Right ventricle myocardium inferior (tissue), 1 donor: ENCODE data around the gene CABLES1. TPM values are rescaled to one million over a fixed set of nuclear protein-coding genes. Genes with fewer than 3 reads are reported as not detected.
"Not testable (repeated sequence)": the region's sequence is repeated elsewhere in the genome, so short reads cannot be mapped to it uniquely, and the experiment has no call there.

Experiments
- ATAC-seq: fragments of 200-7000 bp; cut with Tn5 transposase; one replicate; pipeline ENCODE4 v1.9.1; 2020; ENCODE audit warnings: mild to moderate bottlenecking, moderate library complexity
- DNase-seq: peaks from one replicate; pipeline ENCODE4 v3.0.0; 2021; ENCODE audit errors: missing footprints
- intact Hi-C: fragments of 100-400 bp; cut with DNase I; formaldehyde crosslinking; loops from one replicate; pipeline ENCODE4 v1.11.0; 2022
- total RNA-seq: library from RNA; stranded (reverse); fragmentation: NEBNext Ultra II Directional; extraction: Animal tissue kit (Norgen Biotek cat#: 25700); gene quantifications from one replicate; pipeline ENCODE4 v1.2.1, GENCODE V29; 2021
- donor health status: DM: no; HTN: yes; CAD: no; lungs with severe emphysema.

The CABLES1 gene
- total RNA-seq, 1 donor from 2014 or later: 3.1 TPM

GRCh38 chr18:23158058-23158457, 22.8 kb downstream of the CABLES1 start:
- intact Hi-C loops: no loop called here
- no peak for DNase-seq

GRCh38 chr18:23158884-23159283, 23.6 kb downstream of the CABLES1 start:
- ATAC-seq, DNase-seq, intact Hi-C loops: not testable (repeated sequence)

More at GRCh38 chr18:23158058-23158457, 22.8 kb downstream of the CABLES1 start:
- no peak for ATAC-seq

GRCh38 chr18:23159344-23159743, 24.1 kb downstream of the CABLES1 start:
- intact Hi-C loops: no loop called here
- ATAC-seq (no peak), DNase-seq (no peak)

GRCh38 chr18:23162473-23162872, 27.2 kb downstream of the CABLES1 start:
- no peak for DNase-seq
- no peak for ATAC-seq
- intact Hi-C loops: no loop called here

GRCh38 chr18:23163786-23164533, 28.7 kb downstream of the CABLES1 start:
- intact Hi-C loops: no loop called here
- DNase-seq (no peak), ATAC-seq (no peak)

- ATAC-seq (no peak), DNase-seq (no peak)
- intact Hi-C loops: no loop called here
Measured at GRCh38 chr18:23165271-23166068, 30.2 kb downstream of the CABLES1 start.

- ATAC-seq (peak; percentile 68), DNase-seq (no peak)
- intact Hi-C loops: no loop called here
Measured at GRCh38 chr18:23166891-23167541, 31.7 kb downstream of the CABLES1 start.

GRCh38 chr18:23169673-23170044, 34.4 kb downstream of the CABLES1 start:
- intact Hi-C loops: no loop called here
- ATAC-seq (no peak), DNase-seq (no peak)

- no peak for ATAC-seq
- DNase-seq: no peak
- intact Hi-C loops: no loop called here
Measured at GRCh38 chr18:23170137-23170536, 34.9 kb downstream of the CABLES1 start.

- no peak for DNase-seq
- intact Hi-C loops: no loop called here
- no peak for ATAC-seq
Measured at GRCh38 chr18:23171581-23172156, 36.4 kb downstream of the CABLES1 start.

GRCh38 chr18:23172591-23173380, 37.5 kb downstream of the CABLES1 start:
- intact Hi-C loops: no loop called here
- no peak for DNase-seq
- ATAC-seq: no peak

- DNase-seq: no peak
- intact Hi-C loops: no loop called here
- no peak for ATAC-seq
Measured at GRCh38 chr18:23173912-23174311, 38.6 kb downstream of the CABLES1 start.

- DNase-seq (no peak), ATAC-seq (no peak)
- intact Hi-C loops: no loop called here
Measured at GRCh38 chr18:23176701-23177432, 41.6 kb downstream of the CABLES1 start.

GRCh38 chr18:23177433-23178072, 42.3 kb downstream of the CABLES1 start:
- DNase-seq (no peak), ATAC-seq (no peak)
- intact Hi-C loops: no loop called here

GRCh38 chr18:23178201-23178600, 42.9 kb downstream of the CABLES1 start:
- intact Hi-C loops: no loop called here
- DNase-seq (no peak), ATAC-seq (no peak)

GRCh38 chr18:23178661-23179081, 43.4 kb downstream of the CABLES1 start:
- intact Hi-C loops: no loop called here
- DNase-seq: no peak
- ATAC-seq: no peak

- intact Hi-C loops: no loop called here
- ATAC-seq: no peak
Measured at GRCh38 chr18:23179416-23179815, 44.1 kb downstream of the CABLES1 start.

More at GRCh38 chr18:23179416-23179815, 44.1 kb downstream of the CABLES1 start:
- no peak for DNase-seq
